NB4 (cell line): ENCODE measurements around the gene LRRC8C.

ENCODE experiments used
- MYC ChIP-seq: IDR thresholded peaks from 2 replicates; pipeline ENCODE4 v1.6.1; 2011; ENCODE audit warnings: low read depth, low read length
- POLR2A ChIP-seq: IDR thresholded peaks from 2 replicates; pipeline ENCODE4 v1.6.1; 2011; ENCODE audit warnings: mild to moderate bottlenecking; ENCODE audit not compliant: insufficient read length; ENCODE audit errors: extremely low read depth
- TF ChIP-seq, protein P1 (sequence below): IDR thresholded peaks from one replicate; pipeline ENCODE4 v1.5.1; 2012; ENCODE audit warnings: low read depth, low read length
- TF ChIP-seq, protein P2 (sequence below): IDR thresholded peaks from 2 replicates; pipeline ENCODE4 v1.6.1; 2011; ENCODE audit warnings: low read depth, low read length

DNA sequence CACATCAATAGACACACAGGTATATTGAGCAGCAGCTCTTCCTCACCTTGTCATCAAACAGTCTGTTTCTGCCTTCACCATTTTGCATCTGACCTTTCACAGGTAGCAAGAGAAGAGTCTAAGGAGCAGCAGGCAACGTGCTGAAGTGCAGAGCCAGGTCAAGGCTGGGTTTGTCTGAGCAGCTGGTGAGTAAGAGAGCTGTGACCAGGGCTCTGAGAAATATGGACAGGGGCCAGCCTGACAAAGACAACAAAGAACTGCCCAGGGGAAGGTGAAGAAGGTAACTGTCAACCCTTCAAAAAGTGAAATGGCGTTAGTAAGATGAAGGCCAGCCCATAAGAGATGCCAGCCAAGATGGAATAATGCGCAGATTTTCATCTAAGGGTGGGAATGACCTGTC is 129.0 kb downstream of the LRRC8C start:
- TF ChIP-seq, protein P1, sequence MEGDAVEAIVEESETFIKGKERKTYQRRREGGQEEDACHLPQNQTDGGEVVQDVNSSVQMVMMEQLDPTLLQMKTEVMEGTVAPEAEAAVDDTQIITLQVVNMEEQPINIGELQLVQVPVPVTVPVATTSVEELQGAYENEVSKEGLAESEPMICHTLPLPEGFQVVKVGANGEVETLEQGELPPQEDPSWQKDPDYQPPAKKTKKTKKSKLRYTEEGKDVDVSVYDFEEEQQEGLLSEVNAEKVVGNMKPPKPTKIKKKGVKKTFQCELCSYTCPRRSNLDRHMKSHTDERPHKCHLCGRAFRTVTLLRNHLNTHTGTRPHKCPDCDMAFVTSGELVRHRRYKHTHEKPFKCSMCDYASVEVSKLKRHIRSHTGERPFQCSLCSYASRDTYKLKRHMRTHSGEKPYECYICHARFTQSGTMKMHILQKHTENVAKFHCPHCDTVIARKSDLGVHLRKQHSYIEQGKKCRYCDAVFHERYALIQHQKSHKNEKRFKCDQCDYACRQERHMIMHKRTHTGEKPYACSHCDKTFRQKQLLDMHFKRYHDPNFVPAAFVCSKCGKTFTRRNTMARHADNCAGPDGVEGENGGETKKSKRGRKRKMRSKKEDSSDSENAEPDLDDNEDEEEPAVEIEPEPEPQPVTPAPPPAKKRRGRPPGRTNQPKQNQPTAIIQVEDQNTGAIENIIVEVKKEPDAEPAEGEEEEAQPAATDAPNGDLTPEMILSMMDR = no peak
- TF ChIP-seq, protein P2, sequence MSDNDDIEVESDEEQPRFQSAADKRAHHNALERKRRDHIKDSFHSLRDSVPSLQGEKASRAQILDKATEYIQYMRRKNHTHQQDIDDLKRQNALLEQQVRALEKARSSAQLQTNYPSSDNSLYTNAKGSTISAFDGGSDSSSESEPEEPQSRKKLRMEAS = no peak
- TF ChIP-seq POLR2A = no peak
- TF ChIP-seq MYC = no peak
